Measurements from ENCODE around the gene ATP7B.

The ATP7B gene

DNA sequence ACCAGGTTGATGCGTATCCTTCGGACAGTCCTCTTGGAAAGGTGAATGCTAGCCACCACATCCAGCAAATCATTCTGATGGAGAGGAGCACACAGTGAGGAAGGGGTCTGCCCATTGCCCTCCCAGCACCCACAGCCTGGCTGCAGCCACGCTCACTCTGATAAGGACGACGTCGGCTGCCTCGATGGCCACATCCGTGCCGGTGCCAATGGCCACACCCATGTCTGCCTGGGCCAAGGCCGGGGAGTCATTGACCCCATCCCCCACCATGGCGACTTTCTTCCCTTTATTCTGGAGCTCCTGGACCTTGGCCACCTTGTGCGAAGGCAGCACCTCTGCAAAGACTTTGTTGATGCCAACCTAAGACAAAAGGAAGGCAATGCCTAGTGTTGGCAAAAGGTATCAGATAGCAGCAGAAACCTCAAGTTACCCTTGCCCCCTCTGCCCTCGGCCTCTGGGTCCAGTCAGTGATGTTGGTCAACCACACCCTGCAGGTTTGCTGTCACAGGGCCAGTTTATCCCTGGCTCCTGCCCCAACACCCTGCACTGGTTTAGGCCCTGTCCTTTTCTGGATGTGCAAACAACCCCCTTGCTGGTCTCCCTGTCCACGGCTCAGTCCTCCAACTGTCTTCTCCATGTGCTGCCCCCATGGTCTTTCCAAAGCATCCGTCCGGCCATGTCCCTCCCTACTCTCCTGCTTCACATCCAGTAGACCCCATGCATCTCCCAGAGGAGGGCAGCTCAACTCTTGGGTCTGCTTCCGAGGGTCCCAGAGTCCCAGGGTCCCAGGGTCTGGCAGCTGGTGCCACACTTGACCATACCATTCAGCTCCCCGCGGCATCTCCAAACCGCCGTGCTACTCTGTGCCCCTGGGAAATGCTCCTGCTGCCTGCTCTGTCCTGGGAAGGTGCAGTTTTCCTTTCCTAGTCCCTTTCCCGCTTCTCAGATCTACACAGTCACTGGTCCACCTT is 73.6 kb downstream of the ATP7B start:
- DNase-seq: no peak
- no peak for TF ChIP-seq POLR2A (IDR thresholded peaks at IDR 0.05; ENCODE audit: low read length)
- no peak for TF ChIP-seq GATA1 (IDR thresholded peaks at IDR 0.05; ENCODE audit: low read depth, low read length)

DNA sequence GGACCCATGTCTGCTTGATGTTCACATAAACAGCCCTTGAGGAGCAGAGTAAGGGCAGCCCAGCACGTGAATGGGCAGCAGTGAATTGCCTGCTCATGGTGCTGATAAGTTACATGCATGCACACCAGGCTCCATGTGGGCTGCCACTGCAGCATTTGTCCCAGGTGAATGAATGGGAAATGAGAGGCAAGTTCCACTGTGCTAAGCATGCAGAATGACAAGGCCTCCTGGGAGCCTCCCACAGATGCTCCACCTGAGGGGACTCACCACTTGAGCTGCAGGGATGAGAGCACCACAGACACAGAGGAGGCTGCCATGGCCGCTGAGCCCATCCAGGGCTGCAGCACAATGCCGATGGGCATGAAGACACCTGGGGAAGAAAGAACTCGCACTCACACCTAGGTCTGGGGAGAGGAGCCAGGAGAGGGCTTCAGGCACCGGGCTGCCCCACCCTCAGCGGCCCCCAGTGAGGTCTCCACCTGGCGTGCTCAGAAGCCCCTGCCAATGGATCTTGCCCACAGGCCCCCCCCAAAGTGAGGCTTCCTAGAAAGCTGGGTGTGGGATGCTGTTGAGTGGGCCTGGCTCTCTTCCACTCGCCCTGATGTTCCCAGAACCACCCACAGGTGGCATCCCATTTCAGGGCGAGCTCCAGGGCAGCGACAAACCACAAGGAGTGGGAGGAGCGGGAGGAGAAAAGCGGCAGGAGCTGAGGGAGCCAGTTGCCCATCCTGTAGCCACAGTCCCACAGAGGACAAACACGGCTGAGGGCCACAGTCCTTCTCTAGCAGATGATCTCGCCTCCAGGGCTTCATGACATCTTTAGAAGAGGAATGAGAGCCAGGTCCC is 75.7 kb downstream of the ATP7B start:
- no peak for TF ChIP-seq POLR2A (IDR thresholded peaks at IDR 0.05; ENCODE audit: low read length)
- TF ChIP-seq GATA1 (IDR thresholded peaks at IDR 0.05; ENCODE audit: low read depth, low read length): no peak
- peak in 1 of 2 experiments; percentile 21 for DNase-seq

DNA sequence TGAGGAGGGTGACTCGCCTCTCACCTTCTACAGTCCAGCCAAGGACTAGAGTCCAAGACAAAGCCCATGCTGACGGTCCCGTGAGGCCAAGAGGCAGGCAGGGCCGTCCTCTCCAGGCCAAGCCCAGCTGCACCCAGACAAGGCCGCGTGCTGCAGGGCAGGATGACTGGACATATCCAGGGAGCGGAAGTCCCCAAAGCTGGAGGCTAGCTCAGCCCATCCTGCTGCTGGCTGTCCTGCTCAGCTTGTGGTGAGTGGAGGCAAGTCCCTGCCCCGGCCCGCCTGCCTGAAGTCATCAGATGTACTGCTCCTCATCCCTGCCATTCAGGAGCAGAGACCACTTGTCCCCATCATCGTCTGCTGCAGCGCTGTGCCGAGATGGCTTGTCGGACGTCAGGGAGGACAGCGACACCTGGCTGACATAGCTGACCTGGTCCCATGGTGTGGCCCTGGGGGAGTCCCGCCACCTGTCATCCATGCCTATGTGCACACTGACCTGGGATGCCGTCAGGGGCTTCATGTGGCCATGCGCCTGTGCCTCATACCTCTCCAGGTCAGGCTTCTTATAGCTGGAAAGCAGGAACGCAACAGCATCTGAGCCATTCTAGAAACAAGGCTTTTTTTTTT is 76.7 kb downstream of the ATP7B start:
- no peak for DNase-seq
- no peak for TF ChIP-seq GATA1 (IDR thresholded peaks at IDR 0.05; ENCODE audit: low read depth, low read length)
- no peak for TF ChIP-seq POLR2A (IDR thresholded peaks at IDR 0.05; ENCODE audit: low read length)

DNA sequence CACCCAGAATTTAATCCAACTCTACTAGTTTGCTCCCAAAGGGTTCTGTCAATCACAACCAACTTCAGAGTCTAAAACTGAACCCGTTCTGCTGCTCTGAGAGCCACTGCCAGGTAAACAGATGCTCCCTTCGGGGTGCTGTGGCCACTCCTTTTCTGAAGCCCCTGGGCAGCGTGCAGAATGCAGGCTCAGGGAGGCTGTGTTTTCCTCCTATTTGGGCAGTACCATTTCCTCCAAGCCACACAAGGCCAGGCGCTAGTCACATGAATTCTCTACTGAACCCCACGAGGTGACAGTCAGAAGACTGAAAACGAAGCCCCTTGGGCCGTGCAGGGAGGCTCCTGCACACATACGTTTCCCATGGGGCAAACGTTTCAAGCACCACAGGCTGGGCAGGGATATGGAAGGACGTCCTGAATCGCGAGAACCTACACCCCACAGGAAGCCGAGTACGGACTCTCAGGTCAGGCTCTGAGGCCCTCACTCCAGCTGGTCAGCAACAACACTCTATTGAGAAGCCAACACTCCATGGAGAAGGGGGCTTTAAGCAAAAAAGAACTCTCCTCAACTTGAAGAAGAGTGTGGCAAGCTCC is 77.7 kb downstream of the ATP7B start:
- TF ChIP-seq GATA1 (IDR thresholded peaks at IDR 0.05; ENCODE audit: low read depth, low read length) (no peak), POLR2A (IDR thresholded peaks at IDR 0.05; ENCODE audit: low read length) (no peak)
- no peak for DNase-seq

DNA sequence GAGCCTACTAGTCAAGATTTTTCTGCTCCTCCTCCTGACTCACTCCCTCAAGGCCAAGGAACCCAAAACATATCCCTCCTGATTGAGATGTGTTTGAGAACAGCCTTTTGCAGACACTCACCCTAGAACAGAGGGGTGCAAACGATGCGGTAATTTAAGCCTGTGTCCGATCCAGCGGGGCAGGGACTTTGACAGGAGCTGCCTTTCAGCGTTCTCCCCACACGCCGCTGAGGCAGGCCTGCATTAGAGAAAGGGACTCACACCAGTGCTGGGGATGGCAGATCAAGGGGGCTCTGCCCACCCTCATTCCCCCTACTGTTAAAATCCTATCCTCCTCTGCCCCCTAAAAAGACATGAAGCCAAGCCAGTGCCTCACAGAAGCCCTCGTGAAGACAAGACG is 79.0 kb downstream of the ATP7B start:
- no peak for DNase-seq
- TF ChIP-seq GATA1 (IDR thresholded peaks at IDR 0.05; ENCODE audit: low read depth, low read length) (no peak), POLR2A (IDR thresholded peaks at IDR 0.05; ENCODE audit: low read length) (no peak)

DNA sequence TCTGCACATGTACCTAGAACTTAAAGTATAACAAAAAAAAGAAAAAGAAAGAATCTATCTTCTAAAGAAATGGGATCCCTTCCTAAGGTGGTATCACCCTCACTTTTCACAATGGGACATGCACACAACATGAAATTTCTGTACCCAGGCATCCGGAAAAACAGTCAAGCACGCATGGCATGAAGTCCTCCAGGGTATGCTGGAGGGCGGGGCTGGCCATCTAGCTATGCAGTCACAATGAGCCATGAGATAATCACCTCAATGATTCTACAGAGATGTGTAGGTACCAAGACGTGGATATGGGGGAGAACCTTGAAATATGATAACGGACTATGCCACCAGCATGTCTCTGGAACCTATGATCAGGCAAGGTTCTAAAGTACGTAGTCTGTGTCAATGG is 79.6 kb downstream of the ATP7B start:
- TF ChIP-seq POLR2A (IDR thresholded peaks at IDR 0.05; ENCODE audit: low read length): no peak
- no peak for TF ChIP-seq GATA1 (IDR thresholded peaks at IDR 0.05; ENCODE audit: low read depth, low read length)
- no peak for DNase-seq

DNA sequence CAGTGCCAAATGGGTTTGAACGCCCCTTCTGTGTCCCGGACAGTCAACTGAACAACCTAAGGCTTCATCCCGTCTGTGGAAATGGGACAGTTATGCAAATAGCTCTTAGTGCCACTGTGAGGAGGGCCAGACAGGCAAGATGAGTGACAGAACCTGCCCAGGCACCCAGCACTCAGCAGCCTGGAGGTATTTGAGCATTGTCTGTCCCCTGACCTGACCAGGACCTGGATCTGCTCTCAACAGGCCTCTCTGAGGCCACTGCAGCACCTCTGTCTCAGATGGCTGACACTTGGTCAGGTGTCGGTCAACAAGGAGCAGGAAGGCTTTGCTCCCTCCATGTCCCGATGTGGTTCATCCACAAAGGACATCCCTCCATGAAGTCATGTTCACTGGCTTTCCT is 81.6 kb downstream of the ATP7B start:
- no peak for TF ChIP-seq GATA1 (IDR thresholded peaks at IDR 0.05; ENCODE audit: low read depth, low read length)
- no peak for TF ChIP-seq POLR2A (IDR thresholded peaks at IDR 0.05; ENCODE audit: low read length)

DNA sequence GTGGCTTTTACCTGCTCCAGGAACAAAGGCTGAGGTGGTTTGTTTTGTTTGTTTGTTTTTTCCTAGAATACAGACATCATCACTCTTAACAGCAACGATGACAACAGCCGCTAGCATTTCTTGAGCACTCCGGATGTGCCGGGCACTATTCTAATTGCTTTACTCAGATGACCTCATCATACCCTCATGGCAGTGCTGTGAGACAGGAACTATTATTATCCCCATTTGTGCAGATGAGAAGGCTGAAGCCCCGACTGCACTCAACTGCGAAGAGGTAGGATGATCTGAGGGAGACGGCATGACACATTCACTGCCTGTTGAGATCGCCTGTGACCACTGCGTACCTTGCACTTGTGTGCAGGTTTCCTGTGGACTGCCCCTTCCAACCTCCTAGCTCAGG is 83.0 kb downstream of the ATP7B start:
- no peak for TF ChIP-seq GATA1 (IDR thresholded peaks at IDR 0.05; ENCODE audit: low read depth, low read length)
- TF ChIP-seq POLR2A (IDR thresholded peaks at IDR 0.05; ENCODE audit: low read length): no peak
- no peak for DNase-seq

More for the DNA sequence above, 81.6 kb downstream of the ATP7B start:
- DNase-seq: no peak

DNA sequence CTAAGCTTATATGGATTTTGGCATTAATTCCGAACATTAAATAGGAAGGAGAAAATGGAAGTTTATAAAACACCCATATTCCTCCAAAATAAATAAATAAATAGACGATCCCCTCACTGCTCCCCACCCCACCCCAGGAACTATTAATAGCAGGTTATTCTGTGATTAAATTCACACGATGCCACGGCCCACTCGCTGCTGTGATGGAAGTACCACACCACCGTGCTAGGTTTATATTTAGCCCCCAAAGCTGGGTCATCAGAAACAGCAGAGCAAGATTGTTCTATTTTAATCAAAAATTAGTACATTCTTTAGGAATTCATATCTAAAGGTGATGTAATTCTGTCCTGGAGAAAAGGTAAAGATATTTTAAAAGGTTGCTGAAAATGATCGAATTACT is 84.1 kb downstream of the ATP7B start:
- TF ChIP-seq GATA1 (IDR thresholded peaks at IDR 0.05; ENCODE audit: low read depth, low read length) (no peak), POLR2A (IDR thresholded peaks at IDR 0.05; ENCODE audit: low read length) (no peak)
- DNase-seq: no peak

DNA sequence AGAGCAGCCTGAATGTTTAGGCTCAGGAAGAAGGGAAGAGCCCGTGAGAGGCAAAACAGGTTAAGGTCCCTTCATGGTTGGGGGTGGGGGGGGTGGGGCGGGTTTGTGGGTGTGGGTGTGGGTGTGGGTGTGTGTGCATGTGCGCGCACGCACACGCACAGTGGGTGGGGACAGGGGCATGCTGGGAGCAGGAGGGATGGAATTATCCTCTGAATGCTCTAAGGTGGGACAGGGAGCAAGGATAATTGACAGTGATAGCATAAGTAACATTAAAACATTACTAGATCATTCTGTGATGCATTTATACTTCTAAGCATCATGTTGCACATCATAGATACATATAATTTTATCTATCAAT is 84.7 kb downstream of the ATP7B start:
- no peak for DNase-seq
- TF ChIP-seq POLR2A (IDR thresholded peaks at IDR 0.05; ENCODE audit: low read length): no peak

DNA sequence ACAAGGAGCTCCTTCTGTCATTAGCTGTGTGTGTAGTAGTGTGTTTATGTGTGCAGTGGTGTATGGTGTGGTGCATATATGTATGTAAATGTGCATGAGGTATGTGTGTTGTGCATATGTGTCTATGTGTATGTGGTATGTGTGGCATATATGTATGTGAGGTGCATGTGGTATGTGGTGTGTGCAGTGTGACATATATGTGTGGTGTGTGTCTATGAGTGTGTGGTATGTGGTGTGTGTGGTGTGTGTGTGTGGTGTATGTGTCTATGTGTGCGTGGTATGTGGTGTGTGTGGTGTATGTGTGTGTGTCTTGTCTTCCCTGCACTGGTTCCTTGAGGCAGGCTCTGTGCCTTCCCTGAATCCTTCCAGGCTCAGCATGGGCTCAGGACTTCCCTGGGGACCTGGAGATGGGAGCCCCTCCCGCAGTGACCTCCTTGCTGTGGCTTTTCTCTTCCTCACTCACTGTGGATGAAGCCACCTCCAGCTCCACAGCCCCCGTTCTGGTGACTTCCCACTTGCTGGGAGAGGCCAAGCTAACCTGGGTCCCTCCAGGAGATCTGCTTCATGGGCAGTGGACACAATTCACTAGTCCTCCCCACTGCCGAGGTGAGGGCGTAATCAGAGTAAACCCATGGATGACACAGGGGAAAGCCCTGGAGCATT is 85.3 kb downstream of the ATP7B start:
- no peak for DNase-seq
- TF ChIP-seq POLR2A (IDR thresholded peaks at IDR 0.05; ENCODE audit: low read length) (no peak), GATA1 (IDR thresholded peaks at IDR 0.05; ENCODE audit: low read depth, low read length) (no peak)

DNA sequence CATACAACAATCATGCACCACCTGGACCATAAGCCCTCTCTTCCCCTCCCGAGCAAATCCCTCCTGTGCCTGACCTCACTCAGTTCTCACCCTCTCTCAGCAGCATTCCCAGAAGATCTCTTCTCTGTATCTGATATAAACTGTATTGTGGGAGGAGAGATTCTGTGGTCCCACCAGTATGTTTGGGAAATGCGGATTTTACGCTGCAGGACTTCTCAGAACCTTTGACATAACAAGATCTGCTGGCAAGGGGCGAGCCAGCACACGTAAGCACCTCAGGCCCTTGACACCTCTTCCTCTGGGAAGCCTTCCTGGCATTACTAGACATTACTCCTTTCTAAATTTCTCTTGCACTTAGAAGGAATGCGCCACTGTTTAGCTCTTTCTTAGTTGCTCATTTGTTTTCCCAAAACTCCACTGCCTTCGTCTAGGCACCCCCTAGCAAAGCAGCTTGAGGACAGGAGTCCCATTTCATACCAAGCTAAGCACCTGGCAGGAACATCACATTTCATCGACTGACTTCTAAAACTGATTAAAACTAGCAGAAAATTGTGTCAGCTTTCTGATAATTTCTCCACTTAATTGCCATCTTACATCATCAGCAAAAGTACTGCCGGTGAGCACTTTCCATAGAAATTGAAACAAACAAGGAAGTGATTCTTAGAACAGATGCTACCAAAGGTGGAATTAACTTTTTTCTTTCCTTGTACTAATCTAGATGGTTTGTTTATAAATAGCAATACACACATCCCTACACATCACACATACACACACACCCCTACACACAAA is 86.3 kb downstream of the ATP7B start:
- TF ChIP-seq POLR2A (IDR thresholded peaks at IDR 0.05; ENCODE audit: low read length): no peak
- no peak for TF ChIP-seq GATA1 (IDR thresholded peaks at IDR 0.05; ENCODE audit: low read depth, low read length)

More for the DNA sequence above, 86.3 kb downstream of the ATP7B start:
- peak in 1 of 2 experiments; percentile 8 for DNase-seq
